ENCODE measurements around the gene IQCB1.

DNA sequence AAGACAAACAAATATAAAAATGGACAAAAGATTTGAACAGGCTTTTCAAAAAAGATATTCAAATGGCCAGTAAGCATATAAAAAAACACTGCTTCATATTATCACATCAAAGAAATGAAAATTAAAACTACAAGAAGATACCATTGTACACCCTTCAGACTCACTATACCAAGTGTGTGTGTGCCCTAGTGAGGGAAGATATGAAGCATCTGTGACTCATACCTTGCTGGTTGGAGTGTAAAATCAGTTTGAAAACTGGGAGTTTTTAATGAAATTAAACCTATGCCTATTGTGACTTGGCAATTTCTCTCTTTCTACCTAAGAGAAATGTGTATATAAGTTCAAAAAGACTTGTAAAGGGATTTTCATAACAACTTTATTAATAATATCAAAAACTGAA lies 35.9 kb upstream of the IQCB1 start:
- TF ChIP-seq, protein P1, sequence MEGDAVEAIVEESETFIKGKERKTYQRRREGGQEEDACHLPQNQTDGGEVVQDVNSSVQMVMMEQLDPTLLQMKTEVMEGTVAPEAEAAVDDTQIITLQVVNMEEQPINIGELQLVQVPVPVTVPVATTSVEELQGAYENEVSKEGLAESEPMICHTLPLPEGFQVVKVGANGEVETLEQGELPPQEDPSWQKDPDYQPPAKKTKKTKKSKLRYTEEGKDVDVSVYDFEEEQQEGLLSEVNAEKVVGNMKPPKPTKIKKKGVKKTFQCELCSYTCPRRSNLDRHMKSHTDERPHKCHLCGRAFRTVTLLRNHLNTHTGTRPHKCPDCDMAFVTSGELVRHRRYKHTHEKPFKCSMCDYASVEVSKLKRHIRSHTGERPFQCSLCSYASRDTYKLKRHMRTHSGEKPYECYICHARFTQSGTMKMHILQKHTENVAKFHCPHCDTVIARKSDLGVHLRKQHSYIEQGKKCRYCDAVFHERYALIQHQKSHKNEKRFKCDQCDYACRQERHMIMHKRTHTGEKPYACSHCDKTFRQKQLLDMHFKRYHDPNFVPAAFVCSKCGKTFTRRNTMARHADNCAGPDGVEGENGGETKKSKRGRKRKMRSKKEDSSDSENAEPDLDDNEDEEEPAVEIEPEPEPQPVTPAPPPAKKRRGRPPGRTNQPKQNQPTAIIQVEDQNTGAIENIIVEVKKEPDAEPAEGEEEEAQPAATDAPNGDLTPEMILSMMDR (IDR thresholded peaks at IDR 0.05), result no peak
- TF ChIP-seq NFIC (IDR thresholded peaks at IDR 0.05; ENCODE audit: borderline replicate concordance) (no peak), POLR2AphosphoS5 (IDR thresholded peaks at IDR 0.05; ENCODE audit: low read depth, low read length) (no peak), EP300 (IDR thresholded peaks at IDR 0.05; ENCODE audit: borderline replicate concordance in 1 of 2, low read depth in 1 of 2, low read length in 1 of 2) (no peak), RFX5 (IDR thresholded peaks at IDR 0.05; ENCODE audit: low read length) (no peak), ELF1 (IDR thresholded peaks at IDR 0.05) (no peak), MXI1 (IDR thresholded peaks at IDR 0.05; ENCODE audit: low read depth, low read length) (no peak), TCF12 (IDR thresholded peaks at IDR 0.05) (no peak), REST (IDR thresholded peaks at IDR 0.05; ENCODE audit: low read depth, low read length) (no peak), NRF1 (IDR thresholded peaks at IDR 0.05; ENCODE audit: low read depth, low read length) (no peak), EZH2phosphoT487 (IDR thresholded peaks at IDR 0.05; ENCODE audit: borderline replicate concordance, low read depth) (no peak), USF1 (IDR thresholded peaks at IDR 0.05; ENCODE audit: borderline replicate concordance, low read depth) (no peak)

Measured in SK-N-SH (cell line).